HG02885 (cell line): Measurements from ENCODE around the gene ACSS2.

Source experiments
- ATAC-seq: cut with Tn5 transposase; IDR thresholded peaks from one replicate; pipeline ENCODE4 v1.9.1; 2021; ENCODE audit warnings: mild to moderate bottlenecking; ENCODE audit not compliant: unreplicated experiment, poor library complexity

The ACSS2 gene

GRCh38 chr20:34970846-34971560 is 94.6 kb downstream of the ACSS2 start:
- no peak for ATAC-seq

DNA sequence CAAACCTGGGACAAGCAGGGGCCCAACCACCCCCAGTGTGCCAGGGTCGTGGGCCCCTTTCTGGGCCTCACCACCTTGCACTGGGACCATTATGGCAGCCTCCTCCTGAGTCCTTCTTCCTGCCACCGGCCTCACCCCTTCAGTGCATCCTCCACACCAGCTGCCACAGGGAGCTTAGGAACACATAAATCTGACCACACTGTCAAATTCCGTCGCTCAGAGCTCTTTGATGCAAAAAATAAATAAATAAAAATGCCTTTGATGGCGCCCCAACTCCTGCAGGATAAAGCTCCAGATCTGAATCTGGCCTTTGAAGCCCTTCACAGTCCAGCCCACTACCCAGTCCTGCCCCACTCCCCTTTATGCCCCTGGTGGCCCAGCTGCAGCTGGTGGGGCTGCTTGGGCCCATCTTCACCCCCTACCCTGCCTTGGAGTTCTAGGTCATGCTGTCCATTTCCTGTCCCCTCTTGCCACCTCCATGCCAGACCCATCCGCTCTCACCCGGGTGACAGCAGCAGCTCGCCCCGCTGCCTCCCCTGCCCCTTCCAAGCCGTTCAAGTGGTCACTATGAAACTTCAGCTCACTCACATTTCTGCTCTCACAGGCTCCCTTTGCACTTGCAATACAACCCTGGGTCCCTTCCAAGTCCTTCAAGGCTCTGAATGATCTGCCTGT is 95.3 kb downstream of the ACSS2 start:
- no peak for ATAC-seq

DNA sequence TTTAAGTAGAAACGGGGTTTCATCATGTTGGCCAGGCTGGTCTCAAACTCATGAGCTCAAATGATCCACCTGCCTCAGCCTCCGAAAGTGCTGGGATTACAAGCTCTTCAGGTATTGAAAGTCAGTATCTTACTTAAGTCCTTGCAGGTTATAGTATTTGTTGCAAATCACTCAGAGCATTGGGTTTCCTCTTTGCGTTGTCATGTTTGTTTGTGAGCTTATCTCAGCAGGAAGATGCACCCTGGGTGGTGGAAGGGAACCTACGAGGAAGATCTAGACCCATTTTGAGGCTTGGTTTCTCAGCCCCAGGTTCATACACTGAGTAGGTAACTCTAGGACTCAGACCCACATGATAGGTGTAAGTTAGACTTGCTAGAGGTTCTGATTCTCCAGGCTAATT is 97.8 kb downstream of the ACSS2 start:
- no peak for ATAC-seq

DNA sequence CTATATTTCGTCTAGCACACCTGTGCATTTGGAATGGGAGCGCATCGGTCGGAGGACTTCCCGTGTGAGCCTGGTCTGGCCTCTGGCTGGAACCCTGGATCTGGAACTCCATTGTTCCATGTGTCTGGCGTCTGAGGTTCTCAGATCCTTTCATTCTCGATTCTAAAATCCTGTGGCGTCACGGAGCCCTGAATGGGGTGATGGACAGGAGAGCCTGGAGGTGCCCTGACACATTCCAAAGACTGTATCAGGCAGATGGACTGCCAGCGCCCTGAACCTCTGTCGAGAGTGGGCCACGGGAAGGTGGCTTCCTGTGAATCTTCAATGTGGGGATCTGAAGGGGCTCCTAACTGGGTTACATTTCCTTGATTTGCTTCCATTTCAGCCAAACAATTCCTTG is 99.9 kb downstream of the ACSS2 start:
- ATAC-seq: no peak
